HG03439 (cell line): ENCODE data around the gene GRIK1.

ENCODE experiments used
- ATAC-seq: cut with Tn5 transposase; IDR thresholded peaks from one replicate; pipeline ENCODE4 v1.9.1; 2021; ENCODE audit warnings: mild to moderate bottlenecking, moderate library complexity; ENCODE audit not compliant: unreplicated experiment

GRIK1 gene

DNA sequence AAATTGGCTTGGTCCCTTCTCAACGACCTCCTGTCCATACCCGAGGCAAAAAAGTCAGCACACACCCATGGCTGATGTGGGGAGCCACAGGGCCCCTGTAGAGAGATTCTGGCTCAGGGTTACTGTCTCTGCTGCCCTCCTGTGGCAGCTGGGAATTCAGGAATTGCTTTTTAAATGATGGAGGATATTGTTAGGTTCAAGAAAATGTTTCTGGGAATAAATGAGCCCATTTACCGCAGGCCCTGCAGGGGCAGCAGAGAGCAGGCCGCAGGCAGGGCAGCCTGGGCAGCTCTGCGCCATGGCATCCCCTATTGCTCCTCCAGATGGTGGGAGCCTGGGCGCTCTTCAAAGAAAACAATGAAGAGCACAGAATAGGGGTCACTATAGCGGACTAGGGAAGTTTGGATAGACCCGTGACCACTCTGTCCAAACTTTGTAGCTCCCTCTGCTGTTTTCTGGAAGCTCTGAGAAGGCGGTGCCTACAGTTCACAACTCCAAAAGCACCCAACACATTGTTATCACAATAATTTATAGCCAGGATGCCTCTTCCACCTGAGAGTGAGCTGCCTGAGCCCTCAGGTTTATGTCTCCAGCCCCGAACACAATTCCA is 440.0 kb downstream of the GRIK1 start:
- no peak for ATAC-seq

DNA sequence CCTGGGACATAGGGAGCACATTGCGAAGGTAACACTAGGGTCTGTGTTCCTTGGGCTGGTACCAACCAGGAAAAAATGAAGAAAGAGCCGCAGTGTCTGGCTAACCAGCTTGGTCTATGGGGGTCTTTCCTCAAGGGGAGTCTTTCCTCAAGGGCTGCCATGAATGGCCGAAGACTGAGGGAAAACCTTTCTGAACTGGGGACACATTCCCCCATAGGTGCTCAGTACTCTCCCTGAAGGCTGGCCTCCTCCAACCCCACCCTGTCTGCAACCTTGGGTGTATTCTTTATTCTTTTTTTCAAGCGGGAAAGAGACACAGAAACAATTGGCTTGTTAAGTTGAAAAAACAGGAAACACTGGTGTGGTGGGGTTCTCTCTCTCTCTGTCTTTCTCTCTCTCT is 440.6 kb downstream of the GRIK1 start:
- ATAC-seq = no peak

DNA sequence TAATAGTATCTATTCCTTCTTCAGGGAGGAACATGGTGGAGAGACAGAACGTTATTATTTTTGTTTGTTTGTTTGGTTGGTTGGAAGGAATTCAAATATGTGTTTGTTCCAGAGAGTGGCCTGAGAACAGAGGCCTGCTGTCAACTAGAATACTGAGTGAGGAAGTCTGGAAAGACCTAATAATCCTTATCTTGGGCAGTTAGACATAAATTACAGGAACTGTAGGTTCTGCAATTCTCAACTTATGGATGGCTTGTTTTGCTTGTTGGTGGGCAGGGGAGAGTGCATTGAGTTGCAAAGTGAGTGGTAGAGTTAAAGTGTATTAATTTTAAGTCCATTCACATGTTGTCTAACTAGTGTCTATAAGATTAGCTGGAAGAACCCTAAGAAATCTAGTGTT is 443.5 kb downstream of the GRIK1 start:
- ATAC-seq = no peak

DNA sequence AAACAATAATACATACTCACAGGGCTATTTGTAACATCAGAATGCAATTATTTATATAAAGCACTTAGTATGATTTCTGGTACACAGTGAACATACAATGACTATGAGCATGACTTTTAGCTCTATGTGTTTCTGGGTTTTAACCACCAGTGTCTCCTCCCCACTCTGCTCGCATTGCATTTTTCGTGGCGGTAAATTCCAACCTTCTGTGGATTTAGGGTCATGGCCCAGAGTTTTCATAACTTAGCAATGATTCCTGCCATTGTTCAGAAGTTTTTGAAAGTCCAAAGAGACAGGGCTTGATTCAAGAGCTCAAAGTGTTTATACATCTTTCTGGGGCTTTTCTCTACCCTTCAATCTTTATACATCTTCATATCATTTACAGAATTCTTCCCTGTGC is 449.8 kb downstream of the GRIK1 start:
- no peak for ATAC-seq

DNA sequence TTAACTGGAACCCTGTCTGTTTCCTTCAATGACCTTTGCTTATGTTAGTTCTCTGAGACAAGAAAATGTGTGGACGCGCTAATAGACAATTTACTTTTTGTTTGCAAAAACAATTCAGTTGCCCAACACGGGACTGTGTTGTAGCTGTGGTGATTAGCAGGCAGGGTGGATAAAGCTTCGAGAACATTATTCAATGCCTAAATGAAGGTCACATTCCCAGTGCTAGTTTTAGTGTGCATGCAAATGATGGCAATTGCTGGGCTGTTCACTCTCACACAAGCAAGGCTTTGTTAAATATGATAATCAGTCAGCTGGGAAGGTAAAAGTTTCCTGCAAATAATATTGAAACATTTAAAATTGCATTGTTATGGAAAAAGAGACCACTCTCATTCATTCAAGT is 452.6 kb downstream of the GRIK1 start:
- ATAC-seq = no peak
